HEK293 (cell line): ENCODE data around the gene SLC26A11.

Source experiments
- CTCF ChIA-PET: fragments of 350-600 bp; formaldehyde crosslinking; extraction: SDS; loops from one replicate; lab custom pipeline; 2021; ENCODE audit warnings: antibody characterized with exemption; lab: Yijun Ruan, JAX
- POLR2A ChIA-PET: fragments of 300-600 bp; formaldehyde crosslinking; extraction: SDS; loops from one replicate; lab custom pipeline; 2020; ENCODE audit warnings: antibody characterized with exemption, inconsistent platforms; lab: Yijun Ruan, JAX
- H3K27ac ChIP-seq: fragments of 200-500 bp; sonication (Bioruptor generic); 2 replicates; pipeline ENCODE4 v1.5.1; 2014; ENCODE audit warnings: low read depth, low read length, control low read depth, inconsistent platforms; ENCODE audit errors: extremely low read depth
- H3K36me3 ChIP-seq, 2 experiments: fragments of 200-500 bp in 1 of 2; sonication (Bioruptor generic) in 1 of 2; 1 replicate in 1 of 2; 2 replicates in 1 of 2; pipeline ENCODE4 v1.5.1; 2014 to 2017; ENCODE audit warnings: inconsistent platforms in 2 of 2, low read length in 2 of 2; ENCODE audit not compliant: control insufficient read depth in 2 of 2, insufficient read depth in 1 of 2
- H3K4me1 ChIP-seq: fragments of 200-500 bp; sonication (Bioruptor generic); 2 replicates; pipeline ENCODE4 v1.5.1; 2014; ENCODE audit warnings: mild to moderate bottlenecking, low read length, inconsistent platforms; ENCODE audit not compliant: control insufficient read depth, insufficient read depth
- H3K4me3 ChIP-seq: 2 replicates; pipeline ENCODE4 v1.5.1; 2011; ENCODE audit warnings: low read depth, mild to moderate bottlenecking, control low read depth, low read length, moderate library complexity
- H3K9me3 ChIP-seq: fragments of 200-500 bp; sonication (Bioruptor generic); 2 replicates; pipeline ENCODE4 v1.5.1; 2014; ENCODE audit warnings: low read depth, low read length, inconsistent platforms; ENCODE audit not compliant: control insufficient read depth, insufficient read depth
- GLI2 ChIP-seq: fragments of 450-650 bp; formaldehyde crosslinking; IDR thresholded peaks from 2 replicates; pipeline ENCODE4; 2017; ENCODE audit warnings: missing biosample characterization, missing genetic modification characterization, low read depth, borderline replicate concordance
- OVOL3 ChIP-seq: fragments of 450-650 bp; formaldehyde crosslinking; IDR thresholded peaks from 2 replicates; pipeline ENCODE4 v1.5.1; 2016; ENCODE audit warnings: missing biosample characterization, missing genetic modification characterization
- SP2 ChIP-seq: fragments of 450-650 bp; formaldehyde crosslinking; IDR thresholded peaks from 2 replicates; pipeline ENCODE4 v1.5.1; 2016; ENCODE audit warnings: missing biosample characterization, missing genetic modification characterization
- ZBTB21 ChIP-seq: fragments of 450-650 bp; formaldehyde crosslinking; IDR thresholded peaks from 2 replicates; pipeline ENCODE4 v1.5.1; 2017; ENCODE audit warnings: missing biosample characterization, missing genetic modification characterization
- ZFP3 ChIP-seq: fragments of 450-650 bp; formaldehyde crosslinking; IDR thresholded peaks from 2 replicates; pipeline ENCODE4 v1.5.1; 2016; ENCODE audit warnings: low read depth, missing biosample characterization, missing genetic modification characterization
- ZFP69B ChIP-seq: fragments of 450-650 bp; formaldehyde crosslinking; IDR thresholded peaks from 2 replicates; pipeline ENCODE4 v1.5.1; 2016; ENCODE audit warnings: missing biosample characterization, missing genetic modification characterization
- ZNF211 ChIP-seq: fragments of 450-650 bp; formaldehyde crosslinking; IDR thresholded peaks from 2 replicates; pipeline ENCODE4 v1.5.1; 2016; ENCODE audit warnings: low read depth, missing biosample characterization, missing genetic modification characterization
- ZNF239 ChIP-seq: fragments of 450-650 bp; formaldehyde crosslinking; IDR thresholded peaks from 2 replicates; pipeline ENCODE4 v1.5.1; 2016; ENCODE audit warnings: missing biosample characterization, missing genetic modification characterization
- ZNF302 ChIP-seq: fragments of 450-650 bp; formaldehyde crosslinking; IDR thresholded peaks from 2 replicates; pipeline ENCODE4 v1.5.1; 2016; ENCODE audit warnings: missing biosample characterization, missing genetic modification characterization, low read depth
- ZNF324 ChIP-seq: fragments of 450-650 bp; formaldehyde crosslinking; IDR thresholded peaks from 2 replicates; pipeline ENCODE4 v1.5.1; 2016; ENCODE audit warnings: missing biosample characterization, missing genetic modification characterization
- ZNF341 ChIP-seq: fragments of 450-650 bp; formaldehyde crosslinking; IDR thresholded peaks from 2 replicates; pipeline ENCODE4; 2016; ENCODE audit warnings: low read depth, missing biosample characterization, missing genetic modification characterization
- ZNF366 ChIP-seq: fragments of 450-650 bp; formaldehyde crosslinking; conservative IDR thresholded peaks from 2 replicates; pipeline ENCODE4 v1.5.1; 2016; ENCODE audit warnings: missing biosample characterization, missing genetic modification characterization
- ZNF404 ChIP-seq: fragments of 450-650 bp; formaldehyde crosslinking; IDR thresholded peaks from 2 replicates; pipeline ENCODE4 v1.5.1; 2017; ENCODE audit warnings: missing biosample characterization, missing genetic modification characterization
- ZNF48 ChIP-seq: fragments of 450-650 bp; formaldehyde crosslinking; IDR thresholded peaks from 2 replicates; pipeline ENCODE4 v1.5.1; 2016; ENCODE audit warnings: missing biosample characterization, missing genetic modification characterization
- ZNF561 ChIP-seq: fragments of 450-650 bp; IDR thresholded peaks from 2 replicates; pipeline ENCODE4 v1.5.1; 2018; ENCODE audit warnings: missing biosample characterization, missing genetic modification characterization, borderline replicate concordance
- ZNF621 ChIP-seq: fragments of 450-650 bp; formaldehyde crosslinking; IDR thresholded peaks from 2 replicates; pipeline ENCODE4 v1.5.1; 2017; ENCODE audit warnings: missing biosample characterization, missing genetic modification characterization
- ZNF624 ChIP-seq: fragments of 450-650 bp; formaldehyde crosslinking; IDR thresholded peaks from 2 replicates; pipeline ENCODE4 v1.5.1; 2017; ENCODE audit warnings: missing biosample characterization, missing genetic modification characterization
- ZNF660 ChIP-seq: fragments of 450-650 bp; IDR thresholded peaks from 2 replicates; pipeline ENCODE4 v1.5.1; 2018; ENCODE audit warnings: missing biosample characterization, mild to moderate bottlenecking, missing genetic modification characterization
- TF ChIP-seq, protein P1 (sequence below): fragments of 450-650 bp; formaldehyde crosslinking; IDR thresholded peaks from 2 replicates; pipeline ENCODE4 v1.5.1; 2016; ENCODE audit warnings: missing biosample characterization, missing genetic modification characterization
- TF ChIP-seq, protein P2 (sequence below): fragments of 450-650 bp; formaldehyde crosslinking; IDR thresholded peaks from 2 replicates; pipeline ENCODE4 v1.5.1; 2016; ENCODE audit warnings: missing biosample characterization, missing genetic modification characterization, borderline replicate concordance
- TF ChIP-seq, protein P3 (sequence below): fragments of 450-650 bp; formaldehyde crosslinking; IDR thresholded peaks from 2 replicates; pipeline ENCODE4 v1.5.1; 2016; ENCODE audit warnings: missing biosample characterization, missing genetic modification characterization
- TF ChIP-seq, protein P4 (sequence below): fragments of 450-650 bp; formaldehyde crosslinking; optimal IDR thresholded peaks from 2 replicates; pipeline ENCODE3; 2016; ENCODE audit warnings: missing biosample characterization, mild to moderate bottlenecking, missing genetic modification characterization
- TF ChIP-seq, protein P5 (sequence below): fragments of 450-650 bp; formaldehyde crosslinking; IDR thresholded peaks from 2 replicates; pipeline ENCODE4 v1.5.1; 2016; ENCODE audit warnings: missing biosample characterization, missing genetic modification characterization

The SLC26A11 gene

DNA sequence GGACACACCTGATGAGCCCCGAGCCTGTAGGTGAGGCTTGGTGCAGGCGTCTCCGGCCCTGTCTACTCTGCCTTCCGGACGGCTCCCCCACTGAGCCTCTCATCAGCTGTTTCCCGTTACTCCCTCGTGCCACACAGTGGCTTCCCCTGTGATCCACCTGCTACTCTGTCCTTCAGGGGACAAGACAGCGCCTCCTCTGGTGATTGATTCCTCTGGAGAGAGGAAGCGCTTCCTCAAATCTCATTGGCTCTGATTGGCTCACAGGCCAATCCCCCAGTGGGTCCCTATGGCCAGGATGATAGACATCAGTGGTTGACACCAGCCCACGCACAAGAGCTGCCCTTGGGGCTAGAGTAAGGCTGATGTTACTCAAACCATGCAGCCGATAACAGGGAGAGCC lies 64.4 kb downstream of the SLC26A11 start:
- H3K36me3 ChIP-seq: peaks cover 14 to 48% of the 10 kb centered on the region in 2 experiments; a peak in 2 of 3 replicates
- POLR2A ChIA-PET: interaction anchor here (0.7 kb wide), 1 partner anchor 177 kb away, joined by 3 read pairs; no protein-coding TSS in a partner anchor

DNA sequence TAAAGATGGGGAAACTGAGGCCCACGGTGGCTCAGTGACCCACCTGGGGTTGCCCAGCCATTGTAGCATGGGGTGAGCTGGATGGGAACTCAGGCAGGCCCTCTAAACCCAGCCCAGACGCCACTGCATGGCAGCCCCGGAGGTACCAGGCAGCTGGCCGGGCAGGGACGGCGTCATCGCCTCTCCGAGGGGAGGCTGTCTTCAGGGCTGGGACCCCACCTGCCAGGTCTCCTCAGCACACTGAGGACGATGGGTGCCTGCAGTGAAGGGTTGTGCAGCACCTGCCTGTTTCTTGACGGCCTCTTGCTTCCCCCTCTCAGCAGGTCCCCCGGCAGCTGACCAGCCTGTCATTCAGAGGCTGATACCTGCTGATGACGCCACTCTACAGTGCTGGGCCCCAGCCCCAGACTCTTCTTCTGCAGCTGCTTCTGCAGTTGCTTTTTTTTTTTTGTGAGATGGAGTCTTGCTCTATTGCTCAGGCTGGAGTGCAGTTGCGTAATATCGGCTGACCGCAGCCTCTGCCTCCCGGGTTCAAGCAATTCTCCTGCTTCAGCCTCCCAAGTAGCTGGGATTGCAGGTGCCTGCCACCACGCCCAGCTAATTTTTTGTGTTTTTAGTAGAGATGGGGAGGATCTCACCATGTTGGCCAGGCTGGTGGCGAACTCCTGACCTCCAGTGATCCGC lies 65.2 kb downstream of the SLC26A11 start:
- Histone ChIP-seq H3K4me1 (no peaks in the 10 kb centered on the region), H3K27ac (no peak overlapping the region), H3K4me3 (no peak overlapping the region), H3K9me3 (no peaks in the 10 kb centered on the region), H3K36me3 (peaks cover 19 to 50% of the 10 kb centered on the region in 2 experiments; a peak in 2 of 3 replicates)
- ChIA-PET CTCF (interaction anchor here (0.7 kb wide), 1 partner anchor 82 kb away, joined by 5 read pairs; no protein-coding TSS in a partner anchor), POLR2A (interaction anchor here (0.7 kb wide), 1 partner anchor 15 kb away, joined by 5 read pairs; no protein-coding TSS in a partner anchor)
- TF ChIP-seq ZFP3 (tag by site-specific recombination) (no peak), ZNF660 (tag by site-specific recombination) (no peak), ZNF324 (tag by site-specific recombination) (no peak), ZFP69B (no peak), ZBTB21 (tag by site-specific recombination) (no peak), ZNF621 (no peak), GLI2 (tag by site-specific recombination) (no peak), OVOL3 (tag by site-specific recombination) (no peak), ZNF366 (no peak), ZNF624 (tag by site-specific recombination) (no peak), ZNF211 (tag by site-specific recombination) (no peak), ZNF302 (tag by site-specific recombination) (no peak), ZNF561 (tag by site-specific recombination) (no peak), SP2 (tag by site-specific recombination) (no peak), ZNF239 (tag by site-specific recombination) (no peak)
- TF ChIP-seq, protein P1, sequence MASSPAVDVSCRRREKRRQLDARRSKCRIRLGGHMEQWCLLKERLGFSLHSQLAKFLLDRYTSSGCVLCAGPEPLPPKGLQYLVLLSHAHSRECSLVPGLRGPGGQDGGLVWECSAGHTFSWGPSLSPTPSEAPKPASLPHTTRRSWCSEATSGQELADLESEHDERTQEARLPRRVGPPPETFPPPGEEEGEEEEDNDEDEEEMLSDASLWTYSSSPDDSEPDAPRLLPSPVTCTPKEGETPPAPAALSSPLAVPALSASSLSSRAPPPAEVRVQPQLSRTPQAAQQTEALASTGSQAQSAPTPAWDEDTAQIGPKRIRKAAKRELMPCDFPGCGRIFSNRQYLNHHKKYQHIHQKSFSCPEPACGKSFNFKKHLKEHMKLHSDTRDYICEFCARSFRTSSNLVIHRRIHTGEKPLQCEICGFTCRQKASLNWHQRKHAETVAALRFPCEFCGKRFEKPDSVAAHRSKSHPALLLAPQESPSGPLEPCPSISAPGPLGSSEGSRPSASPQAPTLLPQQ (tag by site-specific recombination): no peak
- TF ChIP-seq, protein P2, sequence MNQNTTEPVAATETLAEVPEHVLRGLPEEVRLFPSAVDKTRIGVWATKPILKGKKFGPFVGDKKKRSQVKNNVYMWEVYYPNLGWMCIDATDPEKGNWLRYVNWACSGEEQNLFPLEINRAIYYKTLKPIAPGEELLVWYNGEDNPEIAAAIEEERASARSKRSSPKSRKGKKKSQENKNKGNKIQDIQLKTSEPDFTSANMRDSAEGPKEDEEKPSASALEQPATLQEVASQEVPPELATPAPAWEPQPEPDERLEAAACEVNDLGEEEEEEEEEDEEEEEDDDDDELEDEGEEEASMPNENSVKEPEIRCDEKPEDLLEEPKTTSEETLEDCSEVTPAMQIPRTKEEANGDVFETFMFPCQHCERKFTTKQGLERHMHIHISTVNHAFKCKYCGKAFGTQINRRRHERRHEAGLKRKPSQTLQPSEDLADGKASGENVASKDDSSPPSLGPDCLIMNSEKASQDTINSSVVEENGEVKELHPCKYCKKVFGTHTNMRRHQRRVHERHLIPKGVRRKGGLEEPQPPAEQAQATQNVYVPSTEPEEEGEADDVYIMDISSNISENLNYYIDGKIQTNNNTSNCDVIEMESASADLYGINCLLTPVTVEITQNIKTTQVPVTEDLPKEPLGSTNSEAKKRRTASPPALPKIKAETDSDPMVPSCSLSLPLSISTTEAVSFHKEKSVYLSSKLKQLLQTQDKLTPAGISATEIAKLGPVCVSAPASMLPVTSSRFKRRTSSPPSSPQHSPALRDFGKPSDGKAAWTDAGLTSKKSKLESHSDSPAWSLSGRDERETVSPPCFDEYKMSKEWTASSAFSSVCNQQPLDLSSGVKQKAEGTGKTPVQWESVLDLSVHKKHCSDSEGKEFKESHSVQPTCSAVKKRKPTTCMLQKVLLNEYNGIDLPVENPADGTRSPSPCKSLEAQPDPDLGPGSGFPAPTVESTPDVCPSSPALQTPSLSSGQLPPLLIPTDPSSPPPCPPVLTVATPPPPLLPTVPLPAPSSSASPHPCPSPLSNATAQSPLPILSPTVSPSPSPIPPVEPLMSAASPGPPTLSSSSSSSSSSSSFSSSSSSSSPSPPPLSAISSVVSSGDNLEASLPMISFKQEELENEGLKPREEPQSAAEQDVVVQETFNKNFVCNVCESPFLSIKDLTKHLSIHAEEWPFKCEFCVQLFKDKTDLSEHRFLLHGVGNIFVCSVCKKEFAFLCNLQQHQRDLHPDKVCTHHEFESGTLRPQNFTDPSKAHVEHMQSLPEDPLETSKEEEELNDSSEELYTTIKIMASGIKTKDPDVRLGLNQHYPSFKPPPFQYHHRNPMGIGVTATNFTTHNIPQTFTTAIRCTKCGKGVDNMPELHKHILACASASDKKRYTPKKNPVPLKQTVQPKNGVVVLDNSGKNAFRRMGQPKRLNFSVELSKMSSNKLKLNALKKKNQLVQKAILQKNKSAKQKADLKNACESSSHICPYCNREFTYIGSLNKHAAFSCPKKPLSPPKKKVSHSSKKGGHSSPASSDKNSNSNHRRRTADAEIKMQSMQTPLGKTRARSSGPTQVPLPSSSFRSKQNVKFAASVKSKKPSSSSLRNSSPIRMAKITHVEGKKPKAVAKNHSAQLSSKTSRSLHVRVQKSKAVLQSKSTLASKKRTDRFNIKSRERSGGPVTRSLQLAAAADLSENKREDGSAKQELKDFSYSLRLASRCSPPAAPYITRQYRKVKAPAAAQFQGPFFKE (tag by site-specific recombination): no peak
- TF ChIP-seq, protein P3, sequence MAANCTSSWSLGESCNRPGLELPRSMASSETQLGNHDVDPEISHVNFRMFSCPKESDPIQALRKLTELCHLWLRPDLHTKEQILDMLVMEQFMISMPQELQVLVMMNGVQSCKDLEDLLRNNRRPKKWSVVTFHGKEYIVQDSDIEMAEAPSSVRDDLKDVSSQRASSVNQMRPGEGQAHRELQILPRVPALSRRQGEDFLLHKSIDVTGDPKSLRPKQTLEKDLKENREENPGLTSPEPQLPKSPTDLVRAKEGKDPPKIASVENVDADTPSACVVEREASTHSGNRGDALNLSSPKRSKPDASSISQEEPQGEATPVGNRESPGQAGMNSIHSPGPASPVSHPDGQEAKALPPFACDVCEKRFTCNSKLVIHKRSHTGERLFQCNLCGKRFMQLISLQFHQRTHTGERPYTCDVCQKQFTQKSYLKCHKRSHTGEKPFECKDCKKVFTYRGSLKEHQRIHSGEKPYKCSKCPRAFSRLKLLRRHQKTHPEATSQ (tag by site-specific recombination): no peak
- TF ChIP-seq, protein P4, sequence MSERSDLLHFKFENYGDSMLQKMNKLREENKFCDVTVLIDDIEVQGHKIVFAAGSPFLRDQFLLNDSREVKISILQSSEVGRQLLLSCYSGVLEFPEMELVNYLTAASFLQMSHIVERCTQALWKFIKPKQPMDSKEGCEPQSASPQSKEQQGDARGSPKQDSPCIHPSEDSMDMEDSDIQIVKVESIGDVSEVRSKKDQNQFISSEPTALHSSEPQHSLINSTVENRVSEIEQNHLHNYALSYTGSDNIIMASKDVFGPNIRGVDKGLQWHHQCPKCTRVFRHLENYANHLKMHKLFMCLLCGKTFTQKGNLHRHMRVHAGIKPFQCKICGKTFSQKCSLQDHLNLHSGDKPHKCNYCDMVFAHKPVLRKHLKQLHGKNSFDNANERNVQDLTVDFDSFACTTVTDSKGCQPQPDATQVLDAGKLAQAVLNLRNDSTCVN: no peak
- TF ChIP-seq, protein P5, sequence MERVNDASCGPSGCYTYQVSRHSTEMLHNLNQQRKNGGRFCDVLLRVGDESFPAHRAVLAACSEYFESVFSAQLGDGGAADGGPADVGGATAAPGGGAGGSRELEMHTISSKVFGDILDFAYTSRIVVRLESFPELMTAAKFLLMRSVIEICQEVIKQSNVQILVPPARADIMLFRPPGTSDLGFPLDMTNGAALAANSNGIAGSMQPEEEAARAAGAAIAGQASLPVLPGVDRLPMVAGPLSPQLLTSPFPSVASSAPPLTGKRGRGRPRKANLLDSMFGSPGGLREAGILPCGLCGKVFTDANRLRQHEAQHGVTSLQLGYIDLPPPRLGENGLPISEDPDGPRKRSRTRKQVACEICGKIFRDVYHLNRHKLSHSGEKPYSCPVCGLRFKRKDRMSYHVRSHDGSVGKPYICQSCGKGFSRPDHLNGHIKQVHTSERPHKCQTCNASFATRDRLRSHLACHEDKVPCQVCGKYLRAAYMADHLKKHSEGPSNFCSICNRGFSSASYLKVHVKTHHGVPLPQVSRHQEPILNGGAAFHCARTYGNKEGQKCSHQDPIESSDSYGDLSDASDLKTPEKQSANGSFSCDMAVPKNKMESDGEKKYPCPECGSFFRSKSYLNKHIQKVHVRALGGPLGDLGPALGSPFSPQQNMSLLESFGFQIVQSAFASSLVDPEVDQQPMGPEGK (tag by site-specific recombination): no peak

More for the DNA sequence above, 64.4 kb downstream of the SLC26A11 start:
- Histone ChIP-seq H3K27ac (no peak overlapping the region), H3K4me1 (no peaks in the 10 kb centered on the region), H3K9me3 (no peaks in the 10 kb centered on the region), H3K4me3 (no peak overlapping the region)
- TF ChIP-seq ZNF48: no peak
- peak; percentile 20; the same call in 1 of the 2 replicates for TF ChIP-seq ZNF341 (tag by site-specific recombination)
- no peak for TF ChIP-seq ZNF404 (tag by site-specific recombination)
- CTCF ChIA-PET: interaction anchor here (0.9 to 1.0 kb wide), 2 partner anchors 69 to 140 kb away, joined by 3 read pairs; no protein-coding TSS in a partner anchor
